ENCODE results near the gene TOM1L2. TPM values are rescaled to one million over a fixed set of nuclear protein-coding genes. Genes with fewer than 3 reads are reported as not detected.
"Not testable (repeated sequence)": the region's sequence is repeated elsewhere in the genome, so short reads cannot be mapped to it uniquely, and the experiment has no call there.

Gene TOM1L2
- total RNA-seq, 1 donor from 2014 or later, result 261 TPM

- DNase-seq (ENCODE audit: low spot score), result no peak
These were observed 27.3 kb upstream of the TOM1L2 start for GRCh38 chr17:17999364-18000029.

GRCh38 chr17:17998934-17999333, 26.7 kb upstream of the TOM1L2 start:
- no peak for DNase-seq (ENCODE audit: low spot score)
- intact Hi-C loops (cut with DNase I), result no loop called here

More at GRCh38 chr17:17999364-18000029, 27.3 kb upstream of the TOM1L2 start:
- intact Hi-C loops (cut with DNase I), result no loop called here

GRCh38 chr17:17995887-17996286, 23.7 kb upstream of the TOM1L2 start:
- DNase-seq (ENCODE audit: low spot score); intact Hi-C loops (cut with DNase I): not testable (repeated sequence)

GRCh38 chr17:17994271-17995069, 22.3 kb upstream of the TOM1L2 start:
- DNase-seq (ENCODE audit: low spot score), result no peak
- intact Hi-C loops (cut with DNase I), result loop anchor here (1.0 kb wide), 1 partner anchor 39 kb away; no protein-coding TSS in a partner anchor

- intact Hi-C loops (cut with DNase I), result loop anchor here (1.0 kb wide), 1 partner anchor 39 kb away; no protein-coding TSS in a partner anchor
- no peak for DNase-seq (ENCODE audit: low spot score)
These were observed 21.7 kb upstream of the TOM1L2 start for GRCh38 chr17:17993852-17994251.

- DNase-seq (ENCODE audit: low spot score), result no peak
- intact Hi-C loops (cut with DNase I), result no loop called here
These were observed 21.2 kb upstream of the TOM1L2 start for GRCh38 chr17:17993366-17993765.

GRCh38 chr17:17990282-17990681, 18.1 kb upstream of the TOM1L2 start:
- intact Hi-C loops (cut with DNase I), result no loop called here
- no peak for DNase-seq (ENCODE audit: low spot score)

- intact Hi-C loops (cut with DNase I), result no loop called here
- no peak for DNase-seq (ENCODE audit: low spot score)
These were observed 17.4 kb upstream of the TOM1L2 start for GRCh38 chr17:17989618-17990017.

- no peak for DNase-seq (ENCODE audit: low spot score)
- intact Hi-C loops (cut with DNase I), result no loop called here
These were observed 16.9 kb upstream of the TOM1L2 start for GRCh38 chr17:17989081-17989480.

GRCh38 chr17:17988427-17988945, 16.3 kb upstream of the TOM1L2 start:
- intact Hi-C loops (cut with DNase I), result no loop called here
- no peak for DNase-seq (ENCODE audit: low spot score)

- intact Hi-C loops (cut with DNase I), result no loop called here
- DNase-seq (ENCODE audit: low spot score), result no peak
These were observed 15.7 kb upstream of the TOM1L2 start for GRCh38 chr17:17987901-17988300.

GRCh38 chr17:17987187-17987896, 15.1 kb upstream of the TOM1L2 start:
- no peak for DNase-seq (ENCODE audit: low spot score)
- intact Hi-C loops (cut with DNase I), result no loop called here

GRCh38 chr17:17985555-17985954, 13.4 kb upstream of the TOM1L2 start:
- no peak for DNase-seq (ENCODE audit: low spot score)
- intact Hi-C loops (cut with DNase I), result no loop called here

- intact Hi-C loops (cut with DNase I), result no loop called here
These were observed 13.0 kb upstream of the TOM1L2 start for GRCh38 chr17:17985153-17985552.

GRCh38 chr17:17983776-17984175, 11.6 kb upstream of the TOM1L2 start:
- DNase-seq (ENCODE audit: low spot score), result no peak

More at GRCh38 chr17:17985153-17985552, 13.0 kb upstream of the TOM1L2 start:
- no peak for DNase-seq (ENCODE audit: low spot score)

GRCh38 chr17:17983376-17983775, 11.2 kb upstream of the TOM1L2 start:
- intact Hi-C loops (cut with DNase I), result no loop called here
- DNase-seq (ENCODE audit: low spot score), result no peak

More at GRCh38 chr17:17983776-17984175, 11.6 kb upstream of the TOM1L2 start:
- intact Hi-C loops (cut with DNase I), result no loop called here

- intact Hi-C loops (cut with DNase I), result no loop called here
- no peak for DNase-seq (ENCODE audit: low spot score)
These were observed 10.6 kb upstream of the TOM1L2 start for GRCh38 chr17:17982801-17983200.

- no peak for DNase-seq (ENCODE audit: low spot score)
- intact Hi-C loops (cut with DNase I), result no loop called here
These were observed 9.1 kb upstream of the TOM1L2 start for GRCh38 chr17:17981330-17981729.

- DNase-seq (ENCODE audit: low spot score), result no peak
- intact Hi-C loops (cut with DNase I), result no loop called here
These were observed 7.6 kb upstream of the TOM1L2 start for GRCh38 chr17:17979778-17980177.
